Panc1 (cell line): Measurements from ENCODE around the gene UTP14A. TPM values are rescaled to one million over a fixed set of nuclear protein-coding genes. Genes with fewer than 3 reads are reported as not detected.

Experiments
- ATAC-seq: fragments of 200-7000 bp; cut with Tn5 transposase; 2 replicates; pipeline ENCODE4 v1.9.1; 2020; ENCODE audit warnings: mild to moderate bottlenecking, moderate library complexity
- BruUV-seq: library from RNA; stranded (reverse); fragments of 400-500 nt; replicated peaks from 2 replicates; lab custom pipeline; 2021; lab: Mats Ljungman, UMichigan
- CTCF ChIA-PET: fragments of 300-600 bp; sonication (Branson Sonifier 250); formaldehyde crosslinking; loops from one replicate; lab custom pipeline; 2022; ENCODE audit warnings: antibody characterized with exemption; lab: Charles Lee
- POLR2A ChIA-PET: fragments of 300-600 bp; sonication (Branson Sonifier 250); formaldehyde crosslinking; loops from one replicate; lab custom pipeline; 2022; ENCODE audit warnings: antibody characterized with exemption; lab: Charles Lee
- DNase-seq: peaks from one replicate; pipeline ENCODE4 v3.0.0-alpha.2; 2010; ENCODE audit warnings: low read depth, low spot score
- H3K27ac ChIP-seq: 2 replicates; pipeline ENCODE4 v1.5.1; 2011; ENCODE audit warnings: mild to moderate bottlenecking, low read length, inconsistent platforms
- H3K27me3 ChIP-seq: fragments of 200-500 bp; sonication (Bioruptor generic); 2 replicates; pipeline ENCODE4 v1.6.0; 2014; ENCODE audit warnings: low read length, inconsistent platforms; ENCODE audit not compliant: control insufficient read depth, insufficient read depth
- H3K36me3 ChIP-seq: fragments of 200-500 bp; sonication (Bioruptor generic); 2 replicates; pipeline ENCODE4 v1.5.1; 2014; ENCODE audit warnings: inconsistent platforms, mild to moderate bottlenecking, low read length, moderate library complexity; ENCODE audit not compliant: control insufficient read depth, insufficient read depth
- H3K4me1 ChIP-seq: 2 replicates; pipeline ENCODE4 v1.5.1; 2011; ENCODE audit warnings: inconsistent platforms, mild to moderate bottlenecking, low read length, moderate library complexity; ENCODE audit not compliant: control insufficient read depth, insufficient read depth
- H3K4me3 ChIP-seq, 2 experiments: 2 replicates each; pipeline ENCODE4 v1.5.1; 2011 to 2012; ENCODE audit warnings: low read depth in 2 of 2, low read length in 2 of 2, mild to moderate bottlenecking in 2 of 2, inconsistent platforms in 1 of 2, moderate library complexity in 1 of 2
- H3K9me3 ChIP-seq: fragments of 200-500 bp; sonication (Bioruptor generic); 2 replicates; pipeline ENCODE4 v1.5.1; 2014; ENCODE audit warnings: low read depth, mild to moderate bottlenecking, inconsistent platforms, low read length, moderate library complexity; ENCODE audit not compliant: control insufficient read depth, insufficient read depth
- POLR2AphosphoS5 ChIP-seq: IDR thresholded peaks from 2 replicates; pipeline ENCODE4 v1.6.1; 2012; ENCODE audit warnings: mild to moderate bottlenecking, low read depth, low read length, moderate library complexity
- REST ChIP-seq, 2 experiments: IDR thresholded peaks; 2 replicates each; pipeline ENCODE4 v1.6.1; 2011 to 2012; ENCODE audit warnings: low read depth in 2 of 2, control low read depth in 1 of 2, low read length in 1 of 2, mild to moderate bottlenecking in 1 of 2, moderate library complexity in 1 of 2; ENCODE audit not compliant: insufficient read depth in 1 of 2
- SIN3A ChIP-seq: IDR thresholded peaks from 2 replicates; pipeline ENCODE4 v1.6.1; 2012; ENCODE audit warnings: low read depth, mild to moderate bottlenecking, low read length, moderate library complexity, borderline replicate concordance; ENCODE audit not compliant: insufficient read depth
- TCF7L2 ChIP-seq: IDR thresholded peaks from 2 replicates; pipeline ENCODE4 v1.6.1; 2011; ENCODE audit warnings: mild to moderate bottlenecking, low read depth, low read length, inconsistent platforms
- in situ Hi-C: cut with HindIII; loops from 2 replicates; pipeline ENCODE4 v1.10.0; 2016; ENCODE audit warnings: low sequenced_read_pairs, low pct_unique_long_range_greater_than_20kb
- intact Hi-C: fragments of 100-400 bp; cut with micrococcal nuclease; formaldehyde crosslinking; loops from one replicate; pipeline ENCODE4 v1.10.0; 2022; ENCODE audit not compliant: unreplicated experiment
- total RNA-seq: library from RNA; stranded (reverse); gene quantifications from one replicate; pipeline ENCODE4 v1.2.1, GENCODE V29; 2021; ENCODE audit not compliant: unreplicated experiment
- TF ChIP-seq, protein P1 (sequence below): fragments of 450-650 bp; IDR thresholded peaks from 2 replicates; pipeline ENCODE4 v1.5.1; 2017; ENCODE audit warnings: mild to moderate bottlenecking

UTP14A gene
- total RNA-seq, 1 experiment from 2014 or later: 64.2 TPM

GRCh38 chrX:129957241-129958082 lies 51.5 kb downstream of the UTP14A start:
- TF ChIP-seq TCF7L2 (no peak), POLR2AphosphoS5 (0 out of 2 replicates have a peak, but pooled peaks have one; percentile 61), REST (IDR thresholded peaks at IDR 0.05; ENCODE audit: insufficient read depth in 1 of 2, low read depth in 2 of 2, low read length in 1 of 2) (no peak)
- TF ChIP-seq, protein P1, sequence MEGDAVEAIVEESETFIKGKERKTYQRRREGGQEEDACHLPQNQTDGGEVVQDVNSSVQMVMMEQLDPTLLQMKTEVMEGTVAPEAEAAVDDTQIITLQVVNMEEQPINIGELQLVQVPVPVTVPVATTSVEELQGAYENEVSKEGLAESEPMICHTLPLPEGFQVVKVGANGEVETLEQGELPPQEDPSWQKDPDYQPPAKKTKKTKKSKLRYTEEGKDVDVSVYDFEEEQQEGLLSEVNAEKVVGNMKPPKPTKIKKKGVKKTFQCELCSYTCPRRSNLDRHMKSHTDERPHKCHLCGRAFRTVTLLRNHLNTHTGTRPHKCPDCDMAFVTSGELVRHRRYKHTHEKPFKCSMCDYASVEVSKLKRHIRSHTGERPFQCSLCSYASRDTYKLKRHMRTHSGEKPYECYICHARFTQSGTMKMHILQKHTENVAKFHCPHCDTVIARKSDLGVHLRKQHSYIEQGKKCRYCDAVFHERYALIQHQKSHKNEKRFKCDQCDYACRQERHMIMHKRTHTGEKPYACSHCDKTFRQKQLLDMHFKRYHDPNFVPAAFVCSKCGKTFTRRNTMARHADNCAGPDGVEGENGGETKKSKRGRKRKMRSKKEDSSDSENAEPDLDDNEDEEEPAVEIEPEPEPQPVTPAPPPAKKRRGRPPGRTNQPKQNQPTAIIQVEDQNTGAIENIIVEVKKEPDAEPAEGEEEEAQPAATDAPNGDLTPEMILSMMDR: no peak
- Histone ChIP-seq H3K4me1 (peaks cover 52% of the 10 kb centered on the region), H3K36me3 (no peaks in the 10 kb centered on the region), H3K9me3 (no peaks in the 10 kb centered on the region), H3K27ac (peak overlapping the region; percentile 91), H3K27me3 (no peaks in the 10 kb centered on the region), H3K4me3 (peak overlapping the region; percentile 49 to 68)
- intact Hi-C loops: no loop called here
- peak; percentile 74 for ATAC-seq
- BruUV-seq: no TSS peak
- in situ Hi-C loops: no loop called here
- ChIA-PET POLR2A (interaction anchor here (0.6 kb wide), 1 partner anchor 213 kb away, joined by 3 read pairs; no protein-coding TSS in a partner anchor), CTCF (no interaction called here)
- no peak for DNase-seq

GRCh38 chrX:129958083-129958465 lies 52.1 kb downstream of the UTP14A start:
- Histone ChIP-seq H3K4me3 (no peak overlapping the region), H3K27me3 (no peaks in the 10 kb centered on the region), H3K9me3 (no peaks in the 10 kb centered on the region), H3K4me1 (peaks cover 52% of the 10 kb centered on the region), H3K36me3 (no peaks in the 10 kb centered on the region), H3K27ac (peak overlapping the region; percentile 91)
- TF ChIP-seq, protein P1: no peak
- no peak for TF ChIP-seq SIN3A
- no peak for TF ChIP-seq POLR2AphosphoS5
- TF ChIP-seq TCF7L2: no peak
- TF ChIP-seq REST (IDR thresholded peaks at IDR 0.05; ENCODE audit: insufficient read depth in 1 of 2, low read depth in 2 of 2, low read length in 1 of 2): no peak
- no peak for DNase-seq
- in situ Hi-C loops (no loop called here), intact Hi-C loops (no loop called here)
- no peak for ATAC-seq
- POLR2A ChIA-PET: no interaction called here
- BruUV-seq: no TSS peak
- CTCF ChIA-PET: no interaction called here
